ENCODE data around the gene EBF4.

EBF4 gene

DNA sequence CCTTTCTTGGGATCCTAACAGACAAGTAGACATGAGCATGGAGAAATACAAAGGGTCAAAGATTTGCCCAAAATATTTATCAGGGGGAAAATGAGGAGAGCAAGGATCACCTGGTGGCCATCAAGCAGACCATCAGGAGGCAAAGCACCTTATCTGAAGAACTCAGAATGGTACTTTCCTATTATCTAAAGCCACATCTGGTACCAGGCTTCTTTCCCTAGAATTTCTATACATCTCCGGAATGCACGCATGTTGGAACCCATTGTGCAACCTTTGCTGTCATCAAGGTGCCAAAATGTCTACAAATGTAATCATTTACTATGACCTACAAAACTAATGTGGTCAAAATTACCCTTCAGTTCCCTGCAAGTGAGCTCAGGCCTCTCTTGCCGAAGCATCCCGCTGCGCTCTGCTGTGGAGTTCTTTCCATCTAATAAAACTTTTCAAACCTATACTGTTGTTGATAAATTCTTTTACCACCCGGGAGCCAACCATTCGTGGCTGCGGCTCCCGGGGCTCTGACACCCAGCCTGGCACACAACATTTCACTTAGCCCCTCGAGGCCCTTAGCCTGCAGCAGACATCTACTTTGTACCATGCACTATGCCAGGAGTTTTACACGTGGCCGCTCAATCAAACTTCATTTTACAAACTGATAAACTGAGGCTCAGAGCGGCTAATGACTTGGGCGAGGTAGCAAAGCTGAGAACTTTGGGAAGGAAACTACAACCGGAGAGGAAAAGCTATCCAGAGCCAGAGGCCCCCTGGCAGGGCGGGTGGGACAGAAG is 111.7 kb downstream of the EBF4 start:
- H4K91ac ChIP-seq (ENCODE audit: low read length), result no peak overlapping the region
- DNase-seq, result no peak
- H3K14ac ChIP-seq (ENCODE audit: low read length in 2 of 2), result no peak overlapping the region
- H3K23ac ChIP-seq (ENCODE audit: low read length in 2 of 2), result no peak overlapping the region
- 50% methylated on average over 13 of the region's 16 CpGs for WGBS
- peaks cover 25% of the 10 kb centered on the region for H3K4me1 ChIP-seq (ENCODE audit: control insufficient read depth, insufficient read depth, low read depth, low read length)
- H2BK15ac ChIP-seq (ENCODE audit: low read depth, poor library complexity, severe bottlenecking), result peak overlapping the region; percentile 4
- H3K9ac ChIP-seq (ENCODE audit: low read length), result no peak overlapping the region
- no peak overlapping the region for H4K8ac ChIP-seq (ENCODE audit: low read length)
- H2AFZ ChIP-seq (ENCODE audit: low read depth, low read length), result no peak overlapping the region
- no peaks in the 10 kb centered on the region for H3K9me3 ChIP-seq (ENCODE audit: control insufficient read depth, low read length)
- no peak overlapping the region for H3K4ac ChIP-seq (ENCODE audit: low read depth in 1 of 2, low read length in 2 of 2)
- no peak overlapping the region for H3K4me3 ChIP-seq (ENCODE audit: insufficient read depth in 1 of 2, low read depth in 1 of 2, low read length in 2 of 2)
- H2BK5ac ChIP-seq (ENCODE audit: low read depth, low read length, poor library complexity, severe bottlenecking), result no peak overlapping the region
- no peak overlapping the region for H2BK12ac ChIP-seq (ENCODE audit: low read length in 2 of 2)
- H3K36me3 ChIP-seq (ENCODE audit: control insufficient read depth in 1 of 2, insufficient read depth in 2 of 2, low read depth in 1 of 2, low read length in 2 of 2), result peaks cover 0 to 5% of the 10 kb centered on the region in 2 experiments
- H2BK120ac ChIP-seq (ENCODE audit: low read depth, low read length), result no peak overlapping the region
- H3K27ac ChIP-seq (ENCODE audit: low read length, poor library complexity, severe bottlenecking), result no peak overlapping the region
- no peaks in the 10 kb centered on the region for H3K79me1 ChIP-seq (replicated peaks; ENCODE audit: low read length, poor library complexity, severe bottlenecking)
- no peak overlapping the region for H3K18ac ChIP-seq (ENCODE audit: low read depth in 1 of 2, low read length in 2 of 2)
- H2AK5ac ChIP-seq (ENCODE audit: low read length, severe bottlenecking), result no peak overlapping the region
- peaks cover 40 to 70% of the 10 kb centered on the region in 2 experiments for H3K27me3 ChIP-seq (ENCODE audit: control insufficient read depth in 1 of 2, insufficient read depth in 1 of 2, low read length in 2 of 2)
- H3K4me2 ChIP-seq (ENCODE audit: low read length, poor library complexity, severe bottlenecking), result no peak overlapping the region

DNA sequence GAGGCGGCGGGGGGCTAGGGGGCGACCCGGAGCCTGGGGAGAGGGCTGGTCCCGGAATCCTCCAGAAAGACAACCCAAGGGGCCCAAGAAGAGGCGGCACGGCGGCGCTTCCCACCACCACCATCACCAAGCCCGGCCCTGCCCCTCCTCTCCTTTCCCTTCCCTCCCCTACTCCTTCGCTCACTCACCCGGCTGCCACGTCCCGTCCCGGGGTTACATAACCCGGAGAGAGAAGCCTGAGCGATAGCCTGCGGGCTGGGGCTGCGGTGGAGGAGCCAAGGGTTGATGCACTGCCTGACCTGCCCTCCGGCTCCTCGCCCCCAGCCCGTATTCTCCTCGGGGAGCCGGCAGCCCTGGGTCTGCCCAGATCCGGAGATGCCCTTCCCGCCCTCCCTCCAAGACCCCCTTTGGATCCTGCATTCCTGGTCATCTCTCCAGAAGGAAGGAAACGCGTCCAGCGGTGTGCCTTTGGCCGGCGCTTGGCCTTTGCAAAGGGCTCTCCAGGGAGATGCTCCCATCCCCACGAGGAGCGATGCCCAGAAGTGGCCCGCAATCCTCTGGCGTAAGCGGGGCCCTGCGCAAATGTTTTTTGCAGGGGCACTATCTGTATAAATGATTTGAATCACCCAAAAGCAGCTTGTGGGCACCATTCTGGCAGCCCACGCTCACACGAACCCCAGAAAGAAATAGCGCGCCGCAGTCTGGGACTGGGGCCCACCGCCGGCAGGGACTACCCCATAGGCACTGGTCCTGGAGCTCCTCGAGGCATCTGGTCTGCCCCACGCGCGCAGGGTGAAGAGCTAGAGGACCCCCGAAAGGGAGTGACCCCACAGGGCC is 112.5 kb downstream of the EBF4 start:
- H3K9ac ChIP-seq (ENCODE audit: low read length), result peak overlapping the region; percentile 36
- H2BK15ac ChIP-seq (ENCODE audit: low read depth, poor library complexity, severe bottlenecking), result peak overlapping the region; percentile 4
- peaks cover 0 to 5% of the 10 kb centered on the region in 2 experiments for H3K36me3 ChIP-seq (ENCODE audit: control insufficient read depth in 1 of 2, insufficient read depth in 2 of 2, low read depth in 1 of 2, low read length in 2 of 2)
- H2BK5ac ChIP-seq (ENCODE audit: low read depth, low read length, poor library complexity, severe bottlenecking), result no peak overlapping the region
- H3K27ac ChIP-seq (ENCODE audit: low read length, poor library complexity, severe bottlenecking), result no peak overlapping the region
- H3K18ac ChIP-seq (ENCODE audit: low read depth in 1 of 2, low read length in 2 of 2), result peak overlapping the region in 1 of 2 experiments; percentile 24
- H3K9me3 ChIP-seq (ENCODE audit: control insufficient read depth, low read length), result no peaks in the 10 kb centered on the region
- WGBS, result 13% methylated on average over 48 of the region's 49 CpGs
- H2AFZ ChIP-seq (ENCODE audit: low read depth, low read length), result no peak overlapping the region
- H3K4me1 ChIP-seq (ENCODE audit: control insufficient read depth, insufficient read depth, low read depth, low read length), result peaks cover 19% of the 10 kb centered on the region
- no peak overlapping the region for H4K91ac ChIP-seq (ENCODE audit: low read length)
- H3K23ac ChIP-seq (ENCODE audit: low read length in 2 of 2), result no peak overlapping the region
- peaks cover 40 to 66% of the 10 kb centered on the region in 2 experiments for H3K27me3 ChIP-seq (ENCODE audit: control insufficient read depth in 1 of 2, insufficient read depth in 1 of 2, low read length in 2 of 2)
- no peak overlapping the region for H2AK5ac ChIP-seq (ENCODE audit: low read length, severe bottlenecking)
- peak overlapping the region in 1 of 2 experiments; percentile 25 for H2BK12ac ChIP-seq (ENCODE audit: low read length in 2 of 2)
- peak; percentile 22 for DNase-seq
- peak overlapping the region in 1 of 2 experiments; percentile 65 for H3K14ac ChIP-seq (ENCODE audit: low read length in 2 of 2)
- H2BK120ac ChIP-seq (ENCODE audit: low read depth, low read length), result no peak overlapping the region
- no peaks in the 10 kb centered on the region for H3K79me1 ChIP-seq (replicated peaks; ENCODE audit: low read length, poor library complexity, severe bottlenecking)
- H3K4ac ChIP-seq (ENCODE audit: low read depth in 1 of 2, low read length in 2 of 2), result no peak overlapping the region
- H3K4me2 ChIP-seq (ENCODE audit: low read length, poor library complexity, severe bottlenecking), result peak overlapping the region; percentile 11
- H3K4me3 ChIP-seq (ENCODE audit: insufficient read depth in 1 of 2, low read depth in 1 of 2, low read length in 2 of 2), result peak overlapping the region in 1 of 2 experiments; percentile 64
- peak overlapping the region; percentile 14 for H4K8ac ChIP-seq (ENCODE audit: low read length)

- H4K8ac ChIP-seq (ENCODE audit: low read length), result no peak overlapping the region
- H3K4ac ChIP-seq (ENCODE audit: low read depth in 1 of 2, low read length in 2 of 2), result no peak overlapping the region
- no peak overlapping the region for H3K4me2 ChIP-seq (ENCODE audit: low read length, poor library complexity, severe bottlenecking)
- H4K91ac ChIP-seq (ENCODE audit: low read length), result no peak overlapping the region
- H3K9ac ChIP-seq (ENCODE audit: low read length), result no peak overlapping the region
- peaks cover 14% of the 10 kb centered on the region for H3K4me1 ChIP-seq (ENCODE audit: control insufficient read depth, insufficient read depth, low read depth, low read length)
- H2AFZ ChIP-seq (ENCODE audit: low read depth, low read length), result no peak overlapping the region
- H3K27ac ChIP-seq (ENCODE audit: low read length, poor library complexity, severe bottlenecking), result no peak overlapping the region
- H3K4me3 ChIP-seq (ENCODE audit: insufficient read depth in 1 of 2, low read depth in 1 of 2, low read length in 2 of 2), result no peak overlapping the region
- WGBS, result 18% methylated on average over 18 of the region's 22 CpGs
- H2BK12ac ChIP-seq (ENCODE audit: low read length in 2 of 2), result peak overlapping the region in 1 of 2 experiments; percentile 25
- no peaks in the 10 kb centered on the region for H3K79me1 ChIP-seq (replicated peaks; ENCODE audit: low read length, poor library complexity, severe bottlenecking)
- peaks cover under 1% of the 10 kb centered on the region for H3K9me3 ChIP-seq (ENCODE audit: control insufficient read depth, low read length)
- peaks cover 40 to 62% of the 10 kb centered on the region in 2 experiments for H3K27me3 ChIP-seq (ENCODE audit: control insufficient read depth in 1 of 2, insufficient read depth in 1 of 2, low read length in 2 of 2)
- no peak overlapping the region for H2AK5ac ChIP-seq (ENCODE audit: low read length, severe bottlenecking)
- H2BK120ac ChIP-seq (ENCODE audit: low read depth, low read length), result no peak overlapping the region
- H3K14ac ChIP-seq (ENCODE audit: low read length in 2 of 2), result no peak overlapping the region
- no peak for DNase-seq
- peaks cover 0 to 5% of the 10 kb centered on the region in 2 experiments for H3K36me3 ChIP-seq (ENCODE audit: control insufficient read depth in 1 of 2, insufficient read depth in 2 of 2, low read depth in 1 of 2, low read length in 2 of 2)
- peak overlapping the region in 1 of 2 experiments; percentile 80 for H3K23ac ChIP-seq (ENCODE audit: low read length in 2 of 2)
- no peak overlapping the region for H2BK5ac ChIP-seq (ENCODE audit: low read depth, low read length, poor library complexity, severe bottlenecking)
- H3K18ac ChIP-seq (ENCODE audit: low read depth in 1 of 2, low read length in 2 of 2), result peak overlapping the region in 1 of 2 experiments; percentile 24
- no peak overlapping the region for H2BK15ac ChIP-seq (ENCODE audit: low read depth, poor library complexity, severe bottlenecking)
Observed at GRCh38 chr20:2805689-2806350, 113.2 kb downstream of the EBF4 start.
